Measurements from ENCODE around the gene COL18A1. TPM values are rescaled to one million over a fixed set of nuclear protein-coding genes. Genes with fewer than 3 reads are reported as not detected.

The COL18A1 gene
- total and polyA plus RNA-seq, 9 of the 15 experiments (the other 6 are each of a cell fraction or from before 2014, with no cell fraction given) = 0.14 to 16.4 (median 2.0) TPM

GRCh38 chr21:45411810-45412206 lies 6.8 kb downstream of the COL18A1 start (continued):
- no peak for TF ChIP-seq CSDE1 (IDR thresholded peaks at IDR 0.05)
- peak; percentile 10; the same call in 1 of the 2 replicates for TF ChIP-seq ZNF197 (CRISPR knock-in tag; IDR thresholded peaks at IDR 0.05; ENCODE audit: low read depth)
- peak; percentile 58; the same call in 1 of the 2 replicates for TF ChIP-seq ATF4 (CRISPR knock-in tag; IDR thresholded peaks at IDR 0.05)
- 0 out of 2 replicates have a peak, but pooled peaks have one; percentile 29 for TF ChIP-seq ZNF311 (CRISPR knock-in tag; IDR thresholded peaks at IDR 0.05)
- TF ChIP-seq CGGBP1 (CRISPR knock-in tag; IDR thresholded peaks at IDR 0.05) = no peak
- 0 out of 2 replicates have a peak, but pooled peaks have one; percentile 51 for TF ChIP-seq CREB3 (tag; conservative IDR thresholded peaks at IDR 0.05; ENCODE audit: low read depth)
- 0 out of 2 replicates have a peak, but pooled peaks have one; percentile 9 for TF ChIP-seq HIVEP1 (CRISPR knock-in tag; IDR thresholded peaks at IDR 0.05)
- no peak for TF ChIP-seq TCF3 (CRISPR knock-in tag; IDR thresholded peaks at IDR 0.05)
- TF ChIP-seq E2F6 (IDR thresholded peaks at IDR 0.05; ENCODE audit: borderline replicate concordance in 1 of 2, extremely low read depth in 1 of 2, insufficient read depth in 1 of 2, insufficient read length in 1 of 2, low read depth in 1 of 2, low read length in 1 of 2, poor library complexity in 1 of 2, severe bottlenecking in 1 of 2) = peak in 1 of 2 experiments; percentile 33
- 0 out of 2 replicates have a peak, but pooled peaks have one; percentile 15 for TF ChIP-seq TRIM25 (IDR thresholded peaks at IDR 0.05; ENCODE audit: borderline replicate concordance)
- peak; percentile 62; the same call in 1 of the 2 replicates for TF ChIP-seq ZNF592 (IDR thresholded peaks at IDR 0.05)
- TF ChIP-seq SP1 (CRISPR knock-in tag; IDR thresholded peaks at IDR 0.05) = peak; percentile 23; the same call in 1 of the 2 replicates
- TF ChIP-seq YY1 (IDR thresholded peaks at IDR 0.05; ENCODE audit: borderline replicate concordance in 1 of 3, control insufficient read depth in 1 of 3, extremely low read depth in 1 of 3, insufficient read depth in 3 of 3, insufficient read length in 1 of 3, insufficient replicate concordance in 2 of 3, low read depth in 1 of 3, low read length in 2 of 3) = peak in 1 of 3 experiments; percentile 11
- peak; percentile 77; the same call in 1 of the 2 replicates for TF ChIP-seq L3MBTL2 (IDR thresholded peaks at IDR 0.05)
